Measurements from ENCODE around the gene SAMD3. TPM values are rescaled to one million over a fixed set of nuclear protein-coding genes. Genes with fewer than 3 reads are reported as not detected.

Gene SAMD3
- total and polyA plus RNA-seq, 2 experiments from 2014 or later, result 3.8 to 4.9 TPM

- Histone ChIP-seq H3K4me1 (ENCODE audit: insufficient read depth) (0 out of 2 replicates have a peak, but pooled peaks cover 4% of the 10 kb centered on the region), H3K4me3 (no peak overlapping the region), H3K4me2 (no peak overlapping the region), H3K79me2 (replicated peaks; ENCODE audit: insufficient read depth) (no peaks in the 10 kb centered on the region), H3K27ac (ENCODE audit: low read depth) (no peak overlapping the region), H4K20me1 (replicated peaks; ENCODE audit: insufficient read depth) (no peaks in the 10 kb centered on the region), H3K36me3 (ENCODE audit: insufficient read depth) (no peaks in the 10 kb centered on the region), H3K9me2 (ENCODE audit: insufficient read depth) (peaks cover 3% of the 10 kb centered on the region), H3F3A (replicated peaks; ENCODE audit: low read depth) (no peaks in the 10 kb centered on the region), H2AFZ (no peak overlapping the region), H3K27me3 (ENCODE audit: insufficient read depth) (no peaks in the 10 kb centered on the region)
- DNase-seq (ENCODE audit: low spot score) (no peak), ATAC-seq (no peak)
- Mint-ChIP-seq H3K9me3 (no peaks in the 10 kb centered on the region), H3K27me3 (ENCODE audit: insufficient read depth, low read depth, poor library complexity) (no peaks in the 10 kb centered on the region), H3K4me1 (peaks cover 3% of the 10 kb centered on the region; the same call in 2 of the 3 replicates), H3K27ac (no peak overlapping the region), H3K4me3 (no peak overlapping the region), H3K36me3 (ENCODE audit: low read depth) (no peaks in the 10 kb centered on the region)
- no peak for TF ChIP-seq JUNB (IDR thresholded peaks at IDR 0.05; ENCODE audit: unreplicated experiment)
- TF ChIP-seq CTCF (conservative IDR thresholded peaks at IDR 0.05; ENCODE audit: low read depth in 2 of 2), result no peak
- TF ChIP-seq EZH2 (IDR thresholded peaks at IDR 0.05; ENCODE audit: low read depth, unreplicated experiment), result no peak
- no peak for TF ChIP-seq CREB1 (CRISPR knock-in tag; IDR thresholded peaks at IDR 0.05; ENCODE audit: low read depth)
- no peak for TF ChIP-seq POLR2AphosphoS5 (IDR thresholded peaks at IDR 0.05; ENCODE audit: low read depth)
- no peak for TF ChIP-seq ZNF331 (CRISPR knock-in tag; IDR thresholded peaks at IDR 0.05; ENCODE audit: low read depth)
- TF ChIP-seq ETS1 (IDR thresholded peaks at IDR 0.05), result no peak
- TF ChIP-seq STAT1 (IDR thresholded peaks at IDR 0.05; ENCODE audit: unreplicated experiment), result no peak
- no peak for TF ChIP-seq NANOG (IDR thresholded peaks at IDR 0.05; ENCODE audit: borderline replicate concordance)
- TF ChIP-seq REST (IDR thresholded peaks at IDR 0.05; ENCODE audit: unreplicated experiment), result no peak
- TF ChIP-seq EZH2phosphoT487 (IDR thresholded peaks at IDR 0.05; ENCODE audit: unreplicated experiment), result no peak
- TF ChIP-seq ZNF462 (CRISPR knock-in tag; IDR thresholded peaks at IDR 0.05), result no peak
- TF ChIP-seq ZNF114 (CRISPR knock-in tag; IDR thresholded peaks at IDR 0.05), result no peak
Observed at GRCh38 chr6:130239755-130240154, 17.0 kb upstream of the SAMD3 start.
